GM19467 (cell line): ENCODE data around the gene RBM38.

Experiments used
- ATAC-seq: cut with Tn5 transposase; IDR thresholded peaks from one replicate; pipeline ENCODE4 v1.9.1; 2021; ENCODE audit warnings: mild to moderate bottlenecking, moderate library complexity; ENCODE audit not compliant: unreplicated experiment

RBM38 gene

DNA sequence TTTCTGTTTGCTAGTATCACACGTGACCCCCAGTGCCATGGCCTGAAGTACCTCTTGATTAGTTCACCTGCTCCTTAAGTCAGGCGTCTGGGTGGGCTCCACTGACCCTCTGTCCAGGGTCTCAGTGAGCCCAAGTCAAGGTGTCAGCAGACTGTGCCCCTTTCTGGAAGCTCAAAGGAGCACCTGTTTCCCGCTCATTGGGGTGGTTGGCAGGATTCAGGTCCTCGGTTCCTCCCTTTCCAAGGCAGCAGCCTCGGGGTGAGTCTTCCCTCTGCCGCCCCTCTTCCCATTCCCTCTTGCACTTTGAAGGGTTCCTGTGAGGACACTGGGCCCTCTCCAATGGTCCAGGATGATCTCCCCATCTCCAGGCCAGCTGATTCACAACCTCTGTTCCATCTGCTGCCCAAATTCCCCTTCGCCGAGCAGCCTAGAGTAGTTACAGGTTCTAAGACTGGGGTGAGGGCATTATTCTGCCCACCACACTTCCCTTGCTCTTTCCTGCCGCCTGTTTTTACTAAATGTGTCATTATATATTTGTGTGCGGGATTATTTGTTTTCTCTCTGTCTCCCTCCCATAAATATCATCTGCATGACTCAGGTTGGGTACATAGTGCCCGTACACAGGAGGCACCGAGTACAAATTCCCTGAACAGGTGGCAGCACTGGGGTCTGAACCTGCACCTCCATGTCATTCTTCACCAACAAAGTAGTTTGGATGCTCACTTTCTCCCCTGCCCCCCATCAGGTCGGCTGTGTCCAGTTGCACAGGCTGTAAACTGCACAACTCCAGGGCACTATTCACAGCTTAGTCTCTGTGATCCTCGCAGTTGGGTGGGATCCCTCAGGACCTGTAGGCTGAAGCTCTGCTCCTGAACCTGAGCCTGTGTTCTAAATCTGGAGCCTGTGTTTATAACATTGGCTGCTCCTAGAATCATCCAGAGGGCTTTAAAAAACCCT lies 58.5 kb downstream of the RBM38 start:
- no peak for ATAC-seq

DNA sequence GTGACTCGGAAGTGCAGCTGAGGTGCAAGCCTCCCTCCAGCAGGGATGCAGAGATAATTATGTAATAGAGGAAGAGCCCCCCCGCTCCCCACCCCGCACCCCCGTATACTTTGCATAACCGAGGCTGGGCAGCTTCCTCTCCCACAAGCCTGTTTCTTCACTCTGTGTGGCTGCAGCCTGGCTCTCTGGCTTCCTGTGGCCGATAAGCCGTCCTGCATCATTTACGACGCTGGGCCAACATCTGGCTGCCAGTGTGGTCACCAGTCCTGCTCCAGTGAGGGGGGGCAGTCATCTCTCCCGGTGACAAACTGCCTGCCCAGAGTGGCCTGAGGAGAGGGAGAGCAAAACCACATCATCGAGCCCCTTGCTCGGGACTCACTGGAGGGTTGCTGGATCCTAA lies 59.2 kb downstream of the RBM38 start:
- ATAC-seq = peak; percentile 81

DNA sequence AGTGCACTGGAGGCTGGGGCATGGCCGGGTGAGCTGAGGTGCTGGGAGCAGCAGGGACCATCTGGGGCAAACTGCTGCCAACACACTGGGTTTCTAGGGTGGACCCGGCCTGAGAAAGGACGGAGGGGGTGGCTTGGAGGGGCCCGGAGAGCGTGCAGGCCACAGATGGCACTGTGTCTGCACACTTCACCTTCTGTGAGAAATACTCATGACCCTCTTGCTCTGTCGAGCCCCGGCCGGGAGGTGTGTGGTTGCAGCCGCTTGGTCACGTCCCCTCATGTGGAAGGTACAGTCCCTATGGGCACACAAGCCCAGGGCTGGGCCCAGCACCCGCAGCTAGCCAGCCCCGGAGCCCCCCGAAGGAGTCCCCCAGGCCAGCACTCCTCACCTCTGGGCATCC lies 59.7 kb downstream of the RBM38 start:
- ATAC-seq = peak; percentile 19

DNA sequence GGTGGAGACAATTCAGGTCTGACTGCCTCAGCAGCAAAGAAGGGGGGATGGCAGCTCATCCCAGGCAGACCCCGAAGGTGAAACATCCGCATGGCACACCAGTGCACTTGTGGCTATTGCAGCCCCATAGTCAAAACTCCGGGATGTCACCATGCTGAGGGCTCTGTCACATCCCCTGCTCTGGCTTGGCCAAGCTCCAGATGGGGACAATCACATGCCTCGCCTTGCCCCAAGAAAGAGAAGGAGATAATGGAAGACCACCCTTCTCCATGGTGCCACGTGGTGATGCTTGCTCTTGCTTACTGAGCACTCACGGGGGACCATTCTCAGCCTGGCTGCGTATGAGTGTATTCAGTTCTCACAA lies 60.2 kb downstream of the RBM38 start:
- no peak for ATAC-seq

DNA sequence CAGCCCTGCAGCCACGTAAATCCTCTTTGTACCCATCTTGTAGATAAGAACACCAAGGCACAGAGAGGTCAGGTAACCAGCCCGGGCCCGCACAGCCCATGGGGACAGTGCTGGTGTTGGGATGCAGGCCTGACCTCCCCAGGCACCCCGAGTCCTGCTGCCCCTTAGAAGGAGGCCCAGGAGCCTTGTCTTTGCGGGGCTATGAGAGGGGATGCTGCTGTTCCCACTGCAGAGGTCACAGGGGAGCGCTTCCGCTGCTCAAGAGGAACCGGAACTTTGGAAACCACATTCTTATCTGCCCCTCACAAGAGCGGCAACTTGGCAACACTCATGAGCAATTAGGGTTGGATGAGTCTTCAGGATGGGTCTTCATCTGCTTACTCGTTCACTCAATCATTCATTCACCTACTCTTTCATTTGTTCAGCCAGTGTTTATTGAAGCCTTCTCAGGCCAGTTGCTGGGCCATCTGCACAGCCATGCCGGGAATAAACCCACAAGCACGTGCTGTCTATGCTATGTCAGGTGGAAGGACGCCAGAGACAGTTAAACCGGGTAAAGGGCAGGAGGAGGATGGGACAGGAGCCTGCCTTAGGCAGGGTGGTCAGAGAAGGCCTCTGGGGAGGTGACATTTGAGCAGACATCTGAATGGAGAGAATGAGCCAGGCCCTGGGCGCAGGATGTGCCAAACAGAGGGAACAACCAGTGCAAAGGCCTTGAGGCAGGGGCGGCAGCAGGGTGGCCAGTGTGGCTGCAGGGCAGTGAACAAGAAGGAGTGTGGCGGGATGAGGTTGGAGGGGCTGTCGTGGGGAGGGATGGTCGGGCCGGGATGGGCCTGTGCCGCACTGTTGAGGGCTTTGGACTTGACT lies 60.8 kb downstream of the RBM38 start:
- no peak for ATAC-seq

DNA sequence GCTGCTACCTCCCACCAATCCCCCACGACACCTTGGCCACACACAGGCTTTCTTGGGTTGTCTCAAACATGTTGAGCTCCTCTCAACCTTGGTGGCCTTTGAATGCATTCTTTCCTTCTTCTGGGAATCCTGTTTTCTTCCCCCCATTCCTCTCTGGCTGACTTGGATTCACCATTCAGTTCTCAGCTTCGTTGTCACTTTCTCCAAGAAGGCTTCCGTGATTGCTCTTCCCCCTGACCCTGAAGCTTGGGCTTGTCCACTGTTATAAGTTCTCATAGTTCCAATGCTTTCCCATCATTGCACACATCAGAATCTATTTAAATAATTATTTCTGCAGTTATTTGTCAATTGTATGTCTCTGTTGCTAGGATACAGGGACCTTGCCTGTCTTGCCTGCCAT lies 64.2 kb downstream of the RBM38 start:
- no peak for ATAC-seq

DNA sequence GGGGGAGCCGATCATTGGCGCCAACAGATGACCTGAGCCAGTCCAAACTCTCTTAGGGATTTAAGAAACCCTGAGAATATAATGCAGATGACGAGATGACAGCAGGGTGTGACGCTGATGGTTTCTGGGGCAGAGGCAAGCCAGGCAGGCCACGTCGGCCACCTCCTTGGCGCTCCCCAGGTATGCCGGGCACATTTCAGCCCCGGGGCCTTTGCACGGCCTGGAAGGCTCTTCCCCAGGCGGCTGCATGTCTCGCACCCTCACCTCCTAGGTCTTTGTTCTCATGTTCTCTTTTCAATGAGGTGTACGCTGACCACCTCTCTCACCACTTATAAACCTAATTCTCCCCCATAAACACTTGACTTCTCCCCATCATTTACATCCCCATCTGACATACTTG lies 64.9 kb downstream of the RBM38 start:
- ATAC-seq = no peak

DNA sequence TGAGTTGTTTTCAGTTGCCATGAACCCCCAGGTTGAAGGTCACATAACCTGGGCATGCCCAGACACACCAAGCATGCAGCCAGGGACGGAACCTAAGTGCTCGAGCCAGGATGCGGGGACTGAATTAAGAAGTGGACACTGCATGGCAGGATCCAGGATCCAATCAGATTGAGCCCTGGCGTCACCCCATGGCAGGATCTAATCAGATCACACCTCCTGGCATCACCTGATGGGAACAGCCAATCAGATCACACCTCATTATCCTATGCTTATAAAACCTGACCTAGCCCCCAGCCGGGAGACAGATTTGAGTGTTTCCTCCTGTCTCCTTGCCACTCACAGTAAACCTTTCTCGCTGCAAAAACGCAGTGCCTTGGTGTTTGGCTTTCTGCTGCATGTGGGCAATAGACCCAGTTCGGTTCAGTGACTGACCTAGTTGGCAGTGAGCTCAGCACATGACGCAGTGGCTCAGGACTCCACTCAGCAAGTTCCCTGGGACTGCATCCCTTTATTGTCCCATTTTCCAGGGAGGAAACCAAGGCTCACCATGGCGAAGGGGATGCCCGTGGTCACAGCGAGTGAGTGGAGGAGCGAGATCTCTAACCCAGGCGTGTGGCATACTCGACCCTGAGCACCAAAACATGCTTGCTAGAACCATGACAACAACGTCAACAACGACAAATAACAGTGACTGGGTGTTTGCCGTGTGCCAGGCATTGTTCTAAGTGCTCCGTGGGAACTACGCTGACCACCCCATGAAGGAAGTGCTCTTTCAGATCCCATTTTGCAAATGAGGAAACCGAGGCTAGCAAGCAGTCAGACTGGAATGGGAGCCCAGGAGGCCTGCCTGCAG lies 66.3 kb downstream of the RBM38 start:
- ATAC-seq = no peak

DNA sequence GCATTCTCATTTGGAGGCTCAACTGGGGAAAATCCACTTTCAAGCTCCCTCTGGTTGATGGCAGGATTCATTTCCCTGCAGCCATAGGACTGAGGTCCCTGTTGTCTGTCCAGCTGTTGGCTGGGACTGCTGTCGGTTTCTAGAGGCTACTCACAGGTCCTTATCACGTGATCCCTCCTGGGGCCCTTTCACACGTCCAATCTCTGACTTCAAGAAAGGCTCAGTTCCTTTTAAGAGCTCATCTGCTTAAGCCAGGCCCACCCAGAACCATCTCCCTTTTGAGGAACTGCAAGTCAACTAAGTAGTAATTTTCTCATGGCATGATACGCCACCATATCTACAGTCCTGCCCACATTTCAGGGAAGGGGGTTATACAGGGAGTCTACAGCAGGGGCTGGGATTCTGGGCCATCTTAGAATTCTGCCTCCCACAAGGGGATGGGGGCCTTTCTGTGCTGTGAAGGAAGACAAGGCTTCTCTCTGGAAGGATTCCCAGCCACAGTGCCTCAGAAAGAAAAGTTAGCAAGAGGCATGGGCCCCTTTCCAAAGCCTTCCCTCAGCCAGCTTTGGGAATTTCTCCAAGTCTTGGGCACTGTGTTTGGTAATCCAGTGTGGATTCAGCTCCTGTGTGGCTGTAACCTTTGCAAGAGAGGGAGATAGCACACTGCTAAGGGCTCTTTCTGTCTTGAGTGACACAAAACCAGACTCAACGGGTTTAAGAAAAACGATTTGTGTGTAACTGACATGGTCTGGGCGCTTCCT lies 67.4 kb downstream of the RBM38 start:
- no peak for ATAC-seq
